Stimulated activated CD8-positive, alpha-beta memory T cell treated with anti-CD3 and anti-CD28 coated beads, Interleukin-4, amount 100 ng/mL, for 48 hours (primary cell): Measurements from ENCODE around the gene GSDME.
A peak's percentile ranks its signal among the peaks of the same experiment; 100 is the strongest.

ENCODE experiments used
- DNase-seq: peaks from one replicate; pipeline ENCODE4 v3.0.0-alpha.2; 2020

GSDME gene

DNA sequence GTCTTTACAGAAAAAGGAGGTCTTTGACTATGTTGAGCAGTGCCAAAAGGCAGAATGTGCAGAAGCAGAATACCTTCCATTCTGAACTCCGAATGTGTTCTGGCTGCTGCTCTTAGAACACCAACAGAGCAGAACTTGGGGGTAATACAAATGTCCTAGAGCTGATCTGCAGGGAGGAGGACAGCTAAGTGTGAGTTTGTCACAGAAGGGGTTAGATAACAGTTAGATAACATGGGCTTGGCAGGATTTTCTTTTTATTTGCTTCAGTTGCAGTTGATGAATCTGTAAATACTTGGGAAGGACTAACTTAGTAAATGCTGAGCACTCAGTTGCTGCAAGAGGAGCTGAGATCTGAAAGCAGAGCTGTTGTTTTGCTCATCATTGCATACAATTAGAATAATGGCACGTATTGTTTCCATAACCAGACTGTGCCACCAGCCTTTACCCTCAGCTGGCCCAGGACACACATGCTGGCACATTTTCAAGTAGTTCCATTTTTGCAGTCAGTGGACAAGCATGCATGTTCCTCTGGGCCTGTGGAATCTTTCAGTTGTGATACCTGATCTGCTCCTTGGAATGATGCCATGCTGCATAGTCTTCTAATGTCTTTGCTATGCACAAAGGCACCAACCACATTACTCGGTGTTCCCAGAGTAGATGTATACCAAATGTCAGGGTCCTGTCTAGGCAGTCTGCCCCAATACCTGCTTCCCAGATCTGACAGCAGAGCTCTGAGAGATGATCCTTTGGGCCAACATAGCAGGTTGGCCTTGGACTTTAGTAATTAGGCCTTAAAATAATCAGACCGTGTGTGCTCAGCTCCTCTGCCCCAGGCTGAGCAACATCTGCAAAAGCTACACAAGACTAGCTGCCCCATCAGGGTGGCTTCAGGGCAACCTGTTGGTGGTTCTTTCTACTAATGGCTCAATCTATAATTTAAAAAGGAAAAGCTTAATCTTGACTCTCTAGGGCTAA, 55.7 kb downstream of the GSDME start:
- DNase-seq = no peak

- no peak for DNase-seq
Measured at GRCh38 chr7:24700521-24701260, 56.6 kb downstream of the GSDME start.

DNA sequence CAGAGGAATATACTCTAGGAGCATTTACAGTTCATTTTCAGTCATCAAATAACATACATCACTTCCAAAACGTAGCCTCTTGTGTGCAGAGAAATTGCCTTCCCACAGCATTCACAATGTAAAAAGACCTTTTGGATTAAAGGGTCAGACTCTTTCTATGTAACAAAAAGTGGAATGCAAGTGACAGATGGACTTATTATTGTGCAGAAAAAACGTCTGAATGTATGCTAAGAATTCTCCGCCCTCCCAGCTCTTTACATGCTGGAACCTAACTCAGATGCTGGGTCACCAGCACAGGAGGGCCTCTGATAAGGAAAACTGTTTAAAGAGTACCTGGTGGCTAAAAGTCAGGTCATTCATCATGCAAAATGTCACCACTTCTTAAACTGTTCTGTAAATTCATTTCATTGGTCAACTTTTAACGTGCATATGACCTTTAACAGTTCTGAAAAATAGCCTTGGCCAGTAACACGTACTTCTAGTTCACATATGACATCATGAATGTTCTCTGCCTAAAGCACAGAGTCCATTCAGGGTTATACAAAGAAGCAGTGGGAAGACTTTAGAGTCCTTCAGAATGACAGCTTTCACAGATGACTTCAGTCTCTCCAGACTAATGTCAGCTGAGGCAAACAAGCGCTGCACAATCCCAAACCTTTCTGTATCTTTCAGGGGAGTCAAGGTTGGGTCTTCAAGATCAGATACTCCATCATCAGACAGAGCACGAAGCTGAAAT, 58.6 kb downstream of the GSDME start:
- no peak for DNase-seq

GRCh38 chr7:24697416-24697815, 59.8 kb downstream of the GSDME start:
- no peak for DNase-seq

DNA sequence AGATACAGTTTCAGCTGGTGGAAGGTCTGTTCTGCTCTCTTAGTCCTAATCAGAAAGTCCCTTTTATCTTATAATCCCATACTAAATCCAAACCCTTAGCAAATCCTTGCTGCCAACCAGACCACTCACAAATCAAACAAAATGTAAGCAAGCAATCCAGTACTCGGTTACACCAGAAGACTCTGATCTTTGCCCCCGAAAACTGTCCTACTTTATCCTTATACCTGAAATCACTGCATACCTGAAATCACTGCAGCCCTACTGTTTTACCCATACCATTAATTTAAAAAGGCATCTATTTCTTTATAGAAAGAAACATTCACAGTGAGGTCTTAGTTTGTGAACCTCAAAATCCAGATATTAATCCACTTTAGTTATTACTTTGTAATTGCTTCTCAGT, 64.7 kb downstream of the GSDME start:
- DNase-seq = no peak

GRCh38 chr7:24690251-24690650, 67.0 kb downstream of the GSDME start:
- no peak for DNase-seq

DNA sequence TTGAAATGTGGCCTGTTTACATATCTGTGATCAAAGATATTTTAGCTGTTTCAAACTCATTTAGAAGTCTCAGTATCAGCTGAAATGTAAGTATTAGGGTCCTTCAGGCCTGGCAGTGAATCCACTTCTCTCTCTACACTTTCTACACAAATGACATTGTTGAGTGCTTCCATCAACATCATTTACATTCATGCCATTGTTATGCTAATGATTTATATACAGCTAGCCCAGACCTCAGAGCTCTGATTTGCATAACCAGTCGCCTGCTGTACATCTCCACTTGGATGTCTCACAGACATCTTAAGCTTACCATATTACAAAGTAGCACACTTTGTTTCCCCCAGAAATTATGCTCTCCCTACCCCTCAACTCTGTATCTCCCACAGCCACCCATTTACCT, 71.6 kb downstream of the GSDME start:
- DNase-seq = no peak

DNA sequence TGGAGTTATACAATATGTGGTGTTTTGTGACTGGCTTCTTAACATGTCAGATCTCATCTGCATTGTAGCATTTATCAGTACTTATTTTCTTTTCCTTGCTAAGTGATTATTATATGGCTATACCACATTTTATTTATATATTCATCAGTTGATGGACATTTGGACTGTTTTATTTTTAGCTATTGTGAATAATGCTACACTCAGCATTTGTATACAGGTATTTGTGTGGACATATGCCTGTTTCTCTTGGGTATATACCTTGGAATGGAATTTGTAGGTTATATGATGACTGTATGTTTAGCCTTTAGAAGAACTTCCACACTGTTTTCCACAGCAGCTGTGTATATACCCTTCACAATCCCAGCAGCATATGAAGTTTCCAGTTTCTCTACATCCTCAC, 86.5 kb downstream of the GSDME start:
- DNase-seq = no peak

DNA sequence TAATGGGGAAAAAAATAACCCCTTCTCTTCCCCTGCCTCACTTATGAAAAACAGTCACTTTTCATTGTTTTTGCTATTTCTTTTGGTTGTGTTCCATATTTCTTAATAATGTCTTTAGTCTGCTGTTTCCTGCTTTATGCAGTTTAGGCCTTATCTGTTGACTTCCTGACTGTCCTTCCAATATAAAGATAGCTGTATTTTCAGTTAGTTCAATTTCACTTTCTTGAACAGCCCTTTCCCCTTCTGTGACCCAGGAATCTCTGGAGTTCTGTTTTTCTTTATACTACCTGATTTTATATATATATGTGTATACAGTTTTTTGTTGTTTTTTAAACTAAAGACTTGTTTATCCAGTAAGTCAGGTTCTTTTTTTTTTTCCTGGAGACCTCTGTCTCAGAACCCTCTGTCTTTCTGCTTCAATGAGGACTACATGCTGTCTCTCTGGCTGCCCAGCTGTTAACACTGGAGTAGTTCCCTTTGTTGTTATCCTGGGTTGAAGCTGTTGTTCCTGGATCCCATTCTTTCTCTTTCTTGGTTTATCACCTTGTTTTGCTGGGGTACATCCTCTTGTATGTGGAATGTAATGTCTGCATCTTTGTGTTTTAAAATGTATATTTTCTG, 87.2 kb downstream of the GSDME start:
- DNase-seq = no peak

DNA sequence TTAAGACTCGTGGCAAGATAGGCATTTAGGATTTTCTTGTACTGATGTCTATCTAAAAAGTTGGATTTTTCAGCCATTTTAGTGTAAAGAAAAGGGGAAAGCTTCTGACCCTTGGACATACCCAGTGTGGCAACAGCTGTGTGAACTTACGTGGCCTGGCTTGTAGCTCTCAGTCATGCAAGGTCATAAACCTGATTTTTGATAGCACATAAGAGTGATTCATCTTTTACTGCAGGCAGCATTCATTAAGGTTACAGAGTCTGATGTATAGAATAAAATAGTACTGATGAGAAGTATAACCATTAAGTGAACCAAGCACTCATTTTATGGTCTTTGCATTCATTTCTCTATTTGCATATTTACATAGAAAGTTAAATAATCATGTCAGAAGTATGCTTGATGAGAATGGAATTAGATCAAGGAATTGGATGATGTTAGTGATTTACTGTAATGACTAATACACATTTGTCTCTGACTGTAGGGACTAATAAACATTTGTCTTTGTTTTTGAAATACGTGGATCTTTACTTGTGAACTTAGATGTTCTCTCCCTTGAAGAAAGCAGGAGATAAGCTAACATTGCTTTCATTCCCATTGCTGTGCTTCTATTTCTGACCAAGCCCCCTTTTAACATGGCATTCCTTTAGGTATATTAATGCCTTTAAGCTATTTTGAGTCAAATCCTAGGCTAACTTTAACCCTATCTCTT, 88.2 kb downstream of the GSDME start:
- DNase-seq = no peak

- DNase-seq = peak; percentile 47
Measured at GRCh38 chr7:24665564-24666294, 91.5 kb downstream of the GSDME start.

- no peak for DNase-seq
Measured at GRCh38 chr7:24660546-24660945, 96.7 kb downstream of the GSDME start.

DNA sequence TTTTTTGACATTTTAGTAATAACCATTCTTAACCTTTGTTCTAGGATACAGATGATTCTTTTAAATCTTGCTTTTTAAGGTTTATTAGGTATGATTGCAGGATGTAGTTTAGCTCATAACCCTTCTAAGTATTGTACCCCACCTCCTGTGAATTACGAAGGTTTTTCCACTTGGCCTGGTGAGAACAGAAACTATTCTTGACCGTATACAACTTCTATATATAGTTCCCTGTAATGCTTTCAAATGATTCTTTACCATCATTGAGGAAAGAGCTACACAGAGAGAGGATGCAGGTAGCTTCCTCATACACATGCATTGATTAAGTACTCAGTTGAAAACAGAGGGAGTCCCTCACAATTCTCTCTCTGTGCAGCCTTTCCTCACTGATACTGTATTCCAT, 97.8 kb downstream of the GSDME start:
- DNase-seq = no peak

DNA sequence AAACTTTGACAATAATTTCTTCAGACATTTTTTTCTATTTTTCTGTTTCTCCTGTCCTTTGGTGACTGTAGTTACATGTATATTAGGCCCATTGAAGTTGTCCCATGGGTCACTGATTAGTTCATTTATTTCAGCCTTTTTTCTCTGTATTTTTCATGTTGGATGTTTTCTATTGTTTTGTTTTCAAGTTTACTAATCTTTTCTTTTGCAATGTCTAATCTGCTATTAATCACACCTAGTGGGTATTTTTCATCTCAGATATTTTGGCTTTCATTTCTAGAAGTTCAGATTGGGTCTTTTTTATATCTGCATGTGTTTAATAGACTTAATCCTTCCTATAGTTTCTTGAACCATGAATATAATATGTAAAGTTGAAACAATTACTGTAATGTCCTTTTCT, 99.3 kb downstream of the GSDME start:
- no peak for DNase-seq

DNA sequence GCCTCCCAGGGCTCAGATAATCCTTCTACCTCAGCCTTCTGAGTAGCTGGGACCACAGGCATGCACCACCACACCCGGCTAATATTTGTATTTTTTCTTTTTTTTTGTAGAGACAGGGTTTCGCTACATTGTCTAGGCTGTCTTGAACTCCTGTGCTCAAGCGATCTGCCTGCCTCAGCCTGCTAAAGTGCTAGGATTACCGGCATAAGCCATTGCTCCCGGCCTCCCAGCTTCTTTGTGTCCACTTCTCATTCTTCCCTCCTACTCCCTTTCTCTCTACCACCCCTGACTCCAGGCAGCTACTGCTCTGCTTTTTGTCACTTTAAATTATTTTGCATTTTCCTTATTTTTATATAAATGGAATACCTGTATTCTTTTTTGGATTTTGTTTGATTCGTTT, 100.7 kb downstream of the GSDME start:
- DNase-seq = no peak

GRCh38 chr7:24654305-24654704, 103.0 kb downstream of the GSDME start:
- no peak for DNase-seq

- no peak for DNase-seq
Measured at GRCh38 chr7:24653316-24654085, 103.8 kb downstream of the GSDME start.

GRCh38 chr7:24652251-24652939, 104.9 kb downstream of the GSDME start:
- DNase-seq = no peak
